DND-41 (cell line): Measurements from ENCODE around the gene MUC6.

ENCODE experiments used
- ATAC-seq: fragments of 200-7000 bp; cut with Tn5 transposase; 3 replicates; pipeline ENCODE4 v1.9.1; 2021; ENCODE audit warnings: low read depth; ENCODE audit not compliant: insufficient read depth
- DNase-seq: peaks from one replicate; pipeline ENCODE4 v3.0.0-alpha.2; 2020
- H2AFZ ChIP-seq: 2 replicates; pipeline ENCODE4 v1.6.0; 2012; ENCODE audit warnings: low read depth, low read length
- H3K27ac ChIP-seq: 2 replicates; pipeline ENCODE4 v1.5.1; 2012; ENCODE audit warnings: low read length, inconsistent platforms
- H3K27me3 ChIP-seq: fragments of 200-600 bp; sonication (generic); 2 replicates; pipeline ENCODE4 v1.6.0; 2012; ENCODE audit warnings: low read length, mild to moderate bottlenecking, inconsistent platforms; ENCODE audit not compliant: insufficient read depth, poor library complexity
- H3K36me3 ChIP-seq: 2 replicates; pipeline ENCODE4 v1.5.1; 2012; ENCODE audit warnings: low read length, inconsistent platforms; ENCODE audit not compliant: insufficient read depth
- H3K4me1 ChIP-seq: 2 replicates; pipeline ENCODE4 v1.5.1; 2012; ENCODE audit warnings: mild to moderate bottlenecking, low read length; ENCODE audit not compliant: insufficient read depth
- H3K4me2 ChIP-seq: 2 replicates; pipeline ENCODE4 v1.6.0; 2012; ENCODE audit warnings: mild to moderate bottlenecking, moderate library complexity, low read length, inconsistent platforms; ENCODE audit not compliant: insufficient read depth
- H3K4me3 ChIP-seq, 2 experiments: fragments of 200-600 bp in 1 of 2; shearing (Covaris generic) in 1 of 2; 2 replicates each; pipeline ENCODE4 v1.5.1; 2012 to 2016; ENCODE audit warnings: inconsistent platforms in 2 of 2, low read length in 2 of 2, mild to moderate bottlenecking in 2 of 2, low read depth in 1 of 2, moderate library complexity in 1 of 2
- H3K79me2 ChIP-seq: 2 replicates; pipeline ENCODE4 v1.6.0; 2012; ENCODE audit warnings: low read length, inconsistent platforms; ENCODE audit not compliant: insufficient read depth
- H3K9ac ChIP-seq: 2 replicates; pipeline ENCODE4 v1.6.0; 2012; ENCODE audit warnings: low read depth, mild to moderate bottlenecking, inconsistent platforms, low read length, moderate library complexity
- H3K9me3 ChIP-seq: 2 replicates; pipeline ENCODE4 v1.5.1; 2012; ENCODE audit warnings: low read length, moderate library complexity, mild to moderate bottlenecking, inconsistent platforms; ENCODE audit not compliant: insufficient read depth, severe bottlenecking
- H4K20me1 ChIP-seq: 2 replicates; pipeline ENCODE4 v1.6.0; 2012; ENCODE audit warnings: low read length; ENCODE audit not compliant: insufficient read depth
- CTCF ChIP-seq: IDR thresholded peaks from 2 replicates; pipeline ENCODE4 v1.5.1; 2012; ENCODE audit warnings: borderline replicate concordance, low read length, moderate library complexity, mild to moderate bottlenecking; ENCODE audit not compliant: poor library complexity, severe bottlenecking; ENCODE audit errors: extremely low read depth
- EZH2 ChIP-seq: IDR thresholded peaks from 3 replicates; pipeline ENCODE4 v1.6.1; 2012; ENCODE audit warnings: borderline replicate concordance, low read depth, mild to moderate bottlenecking, moderate library complexity, low read length, inconsistent platforms; ENCODE audit not compliant: severe bottlenecking

MUC6 gene

DNA sequence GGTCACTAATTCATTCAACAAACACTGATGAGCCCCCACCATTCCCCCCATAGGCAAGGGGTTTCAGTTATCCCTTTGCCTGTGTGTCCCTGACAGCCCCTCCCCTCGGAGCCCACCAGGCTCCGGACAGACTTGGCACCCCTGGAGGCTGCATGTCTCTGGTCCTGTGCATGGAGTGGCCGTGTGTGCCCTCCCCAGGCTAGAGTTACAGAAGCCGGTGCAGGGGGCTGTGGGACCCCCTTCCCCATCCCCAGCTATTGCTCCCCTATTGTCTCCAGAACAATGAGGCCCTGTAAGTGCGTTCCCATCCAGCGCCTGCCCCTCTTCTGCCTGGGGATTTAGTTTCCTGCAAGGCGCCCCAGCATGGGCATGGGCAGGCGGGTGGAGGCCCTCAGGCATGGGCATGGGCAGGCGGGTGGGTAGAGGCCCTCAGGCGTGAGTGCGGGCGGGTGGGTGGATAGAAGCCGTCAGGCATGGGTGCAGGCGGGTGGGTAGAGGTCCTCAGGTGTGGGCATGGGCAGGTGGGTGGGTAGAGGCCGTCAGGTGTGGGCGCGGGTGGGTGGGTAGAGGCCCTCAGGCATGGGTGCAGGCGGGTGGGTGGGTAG, 39.6 kb upstream of the MUC6 start:
- H3K4me1 ChIP-seq: no peaks in the 10 kb centered on the region
- no peak overlapping the region for H3K27ac ChIP-seq
- no peak overlapping the region for H3K4me2 ChIP-seq
- no peak overlapping the region for H3K9ac ChIP-seq
- no peaks in the 10 kb centered on the region for H3K79me2 ChIP-seq
- H2AFZ ChIP-seq: no peak overlapping the region
- H3K36me3 ChIP-seq: no peaks in the 10 kb centered on the region
- no peak overlapping the region for H3K4me3 ChIP-seq
- H3K9me3 ChIP-seq: no peaks in the 10 kb centered on the region
- ATAC-seq: no peak
- no peak for DNase-seq
- H3K27me3 ChIP-seq: no peaks in the 10 kb centered on the region
- no peak for TF ChIP-seq EZH2
- TF ChIP-seq CTCF: no peak
- no peaks in the 10 kb centered on the region for H4K20me1 ChIP-seq

DNA sequence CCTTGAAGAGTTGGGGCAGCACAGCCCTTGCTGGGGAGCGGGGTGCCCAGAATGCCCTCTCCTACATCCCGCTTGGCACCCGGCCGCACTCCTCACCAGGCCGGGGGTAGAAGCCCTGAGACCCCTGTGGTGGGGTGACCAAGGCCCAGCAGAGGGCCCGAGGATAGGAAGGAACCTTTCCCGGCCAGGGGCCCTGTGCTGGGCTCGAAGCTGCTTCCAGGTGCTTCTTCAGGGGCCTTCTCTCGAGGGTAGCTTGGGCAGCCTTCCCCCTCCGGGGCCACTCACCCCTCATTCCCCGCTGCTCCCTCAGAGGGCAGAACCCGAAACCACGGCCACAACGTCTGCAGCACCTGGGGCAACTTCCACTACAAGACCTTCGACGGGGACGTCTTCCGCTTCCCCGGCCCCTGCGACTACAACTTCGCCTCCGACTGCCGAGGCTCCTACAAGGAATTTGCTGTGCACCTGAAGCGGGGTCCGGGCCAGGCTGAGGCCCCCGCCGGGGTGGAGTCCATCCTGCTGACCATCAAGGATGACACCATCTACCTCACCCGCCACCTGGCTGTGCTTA, 38.9 kb upstream of the MUC6 start:
- Histone ChIP-seq H3K27ac (no peak overlapping the region), H2AFZ (no peak overlapping the region), H3K9ac (no peak overlapping the region), H3K36me3 (no peaks in the 10 kb centered on the region), H4K20me1 (no peaks in the 10 kb centered on the region), H3K27me3 (no peaks in the 10 kb centered on the region), H3K4me2 (no peak overlapping the region), H3K79me2 (no peaks in the 10 kb centered on the region), H3K4me3 (no peak overlapping the region), H3K9me3 (no peaks in the 10 kb centered on the region), H3K4me1 (no peaks in the 10 kb centered on the region)
- TF ChIP-seq CTCF: no peak
- TF ChIP-seq EZH2: no peak
- ATAC-seq (no peak), DNase-seq (no peak)

GRCh38 chr11:1074244-1075221, 38.0 kb upstream of the MUC6 start, which contains the start of gene MUC2:
MUC2 (plus strand) TSS chr11:1074874.
- Histone ChIP-seq H2AFZ (no peak within 1 kb of the TSS), H3K79me2 (no peaks in the 10 kb centered on the region), H3K4me2 (no peak within 1 kb of the TSS), H3K4me3 (no peak within 1 kb of the TSS), H3K27ac (no peak within 1 kb of the TSS), H3K36me3 (no peaks in the 10 kb centered on the region), H3K4me1 (no peaks in the 10 kb centered on the region), H4K20me1 (no peaks in the 10 kb centered on the region), H3K9ac (no peak within 1 kb of the TSS), H3K27me3 (no peaks in the 10 kb centered on the region), H3K9me3 (no peaks in the 10 kb centered on the region)
- TF ChIP-seq CTCF: no peak
- no peak for TF ChIP-seq EZH2
- ATAC-seq: no peak
- DNase-seq: no peak
